NB4 (cell line): ENCODE data around the gene ZNF512B.
"Not testable (repeated sequence)": the region's sequence is repeated elsewhere in the genome, so short reads cannot be mapped to it uniquely, and the experiment has no call there.

Experiments used
- DNase-seq: peaks from one replicate; pipeline ENCODE4 v3.0.0; 2010; ENCODE audit warnings: low read depth
- H3K4me3 ChIP-seq: one replicate; pipeline ENCODE4 v1.5.1; 2011; ENCODE audit warnings: mild to moderate bottlenecking, low read depth, low read length, moderate library complexity
- MYC ChIP-seq: IDR thresholded peaks from 2 replicates; pipeline ENCODE4 v1.6.1; 2011; ENCODE audit warnings: low read depth, low read length
- POLR2A ChIP-seq: IDR thresholded peaks from 2 replicates; pipeline ENCODE4 v1.6.1; 2011; ENCODE audit warnings: mild to moderate bottlenecking; ENCODE audit not compliant: insufficient read length; ENCODE audit errors: extremely low read depth
- TF ChIP-seq, protein P1 (sequence below): IDR thresholded peaks from one replicate; pipeline ENCODE4 v1.5.1; 2012; ENCODE audit warnings: low read depth, low read length
- TF ChIP-seq, protein P2 (sequence below): IDR thresholded peaks from 2 replicates; pipeline ENCODE4 v1.6.1; 2011; ENCODE audit warnings: low read depth, low read length

The ZNF512B gene

DNA sequence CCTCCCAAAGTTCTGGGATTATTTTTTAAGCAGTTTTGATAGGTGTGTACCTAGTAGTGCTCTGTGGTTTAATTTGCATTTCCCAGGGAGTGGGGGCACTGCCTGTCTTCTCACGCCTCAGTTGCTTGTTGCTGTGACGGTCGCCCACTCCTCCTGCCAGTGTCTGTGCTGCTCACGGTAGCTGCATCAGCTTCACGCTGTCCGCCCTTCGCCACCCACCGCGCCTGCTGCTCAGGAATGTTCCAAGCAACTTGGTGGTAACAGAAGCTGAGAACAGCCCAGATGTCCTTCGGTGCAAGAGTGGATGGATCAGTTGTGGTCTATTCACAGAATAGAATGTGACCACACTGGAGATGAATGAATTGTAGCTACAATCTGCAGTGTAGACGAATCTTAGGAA lies 51.9 kb downstream of the ZNF512B start:
- no peak overlapping the region for H3K4me3 ChIP-seq
- DNase-seq: no peak
- TF ChIP-seq, protein P1, sequence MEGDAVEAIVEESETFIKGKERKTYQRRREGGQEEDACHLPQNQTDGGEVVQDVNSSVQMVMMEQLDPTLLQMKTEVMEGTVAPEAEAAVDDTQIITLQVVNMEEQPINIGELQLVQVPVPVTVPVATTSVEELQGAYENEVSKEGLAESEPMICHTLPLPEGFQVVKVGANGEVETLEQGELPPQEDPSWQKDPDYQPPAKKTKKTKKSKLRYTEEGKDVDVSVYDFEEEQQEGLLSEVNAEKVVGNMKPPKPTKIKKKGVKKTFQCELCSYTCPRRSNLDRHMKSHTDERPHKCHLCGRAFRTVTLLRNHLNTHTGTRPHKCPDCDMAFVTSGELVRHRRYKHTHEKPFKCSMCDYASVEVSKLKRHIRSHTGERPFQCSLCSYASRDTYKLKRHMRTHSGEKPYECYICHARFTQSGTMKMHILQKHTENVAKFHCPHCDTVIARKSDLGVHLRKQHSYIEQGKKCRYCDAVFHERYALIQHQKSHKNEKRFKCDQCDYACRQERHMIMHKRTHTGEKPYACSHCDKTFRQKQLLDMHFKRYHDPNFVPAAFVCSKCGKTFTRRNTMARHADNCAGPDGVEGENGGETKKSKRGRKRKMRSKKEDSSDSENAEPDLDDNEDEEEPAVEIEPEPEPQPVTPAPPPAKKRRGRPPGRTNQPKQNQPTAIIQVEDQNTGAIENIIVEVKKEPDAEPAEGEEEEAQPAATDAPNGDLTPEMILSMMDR: no peak
- TF ChIP-seq, protein P2, sequence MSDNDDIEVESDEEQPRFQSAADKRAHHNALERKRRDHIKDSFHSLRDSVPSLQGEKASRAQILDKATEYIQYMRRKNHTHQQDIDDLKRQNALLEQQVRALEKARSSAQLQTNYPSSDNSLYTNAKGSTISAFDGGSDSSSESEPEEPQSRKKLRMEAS: no peak
- no peak for TF ChIP-seq POLR2A
- TF ChIP-seq MYC: no peak

DNA sequence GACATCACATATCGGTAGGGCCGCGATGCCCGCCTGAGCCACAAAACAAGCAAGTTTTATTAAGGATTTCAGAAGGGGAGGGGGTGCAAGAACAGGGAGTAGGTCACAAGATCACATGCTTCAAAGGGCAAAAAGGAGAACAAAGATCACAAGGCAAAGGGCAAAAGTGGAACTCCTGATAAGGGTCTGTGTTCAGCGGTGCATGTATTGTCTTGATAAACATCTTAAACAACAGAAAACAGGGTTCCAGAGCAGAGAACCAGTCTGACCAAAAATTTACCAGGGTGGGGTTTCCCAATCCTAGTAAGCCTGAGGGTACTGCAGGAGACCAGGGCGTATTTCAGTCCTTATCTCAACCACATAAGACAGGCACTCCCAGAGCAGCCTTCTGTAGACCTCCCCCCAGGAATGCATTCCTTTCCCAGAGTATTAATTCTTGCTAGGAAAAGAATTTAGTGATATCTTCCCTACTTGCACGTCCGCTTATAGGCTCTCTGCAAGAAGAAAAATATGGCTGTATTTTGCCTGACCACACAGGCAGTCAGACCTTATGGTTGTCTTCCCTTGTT lies 53.3 kb downstream of the ZNF512B start:
- not testable (repeated sequence) for DNase-seq, H3K4me3 ChIP-seq

DNA sequence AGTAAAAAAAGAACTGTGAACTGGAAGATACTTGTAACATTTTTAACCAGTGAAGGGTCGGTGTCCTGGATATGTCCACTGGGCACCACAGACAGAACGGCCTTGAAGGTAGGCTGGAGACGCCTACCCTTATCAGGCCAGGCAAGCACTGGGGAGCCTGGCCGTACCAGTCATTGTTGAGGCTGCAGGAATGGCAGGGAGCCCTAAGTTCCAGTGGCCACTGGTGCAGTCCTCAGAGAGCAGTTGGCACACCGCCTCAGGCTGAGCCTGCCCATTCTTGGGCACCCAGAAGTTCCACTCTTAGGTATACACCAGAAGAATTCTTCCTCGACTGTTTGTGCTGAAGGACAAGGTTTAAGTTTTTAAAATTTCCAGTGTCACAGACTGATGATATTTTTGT lies 54.3 kb downstream of the ZNF512B start:
- DNase-seq: no peak
- TF ChIP-seq, protein P1: no peak
- TF ChIP-seq MYC (no peak), POLR2A (no peak)

DNA sequence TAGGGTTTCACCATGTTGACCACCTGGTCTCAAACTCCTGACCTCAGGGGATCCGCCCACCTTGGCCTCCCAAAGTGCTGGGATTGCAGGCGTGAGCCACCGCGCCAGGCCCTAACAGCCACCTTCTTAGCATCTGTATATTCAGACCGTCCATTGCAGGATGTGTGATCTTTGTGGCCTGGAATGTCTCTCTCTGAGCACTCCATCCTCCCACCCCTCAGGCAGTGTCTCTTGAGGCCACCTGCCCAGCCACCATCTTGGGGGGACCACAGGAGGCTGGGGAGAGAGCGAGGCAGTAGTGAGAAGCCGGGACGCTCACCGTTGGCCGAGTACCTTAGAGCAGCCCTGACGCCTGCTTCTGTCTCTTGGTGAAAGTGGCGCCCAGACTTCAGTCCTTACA lies 56.0 kb downstream of the ZNF512B start:
- no peak for DNase-seq
- TF ChIP-seq MYC (no peak), POLR2A (no peak)
- TF ChIP-seq, protein P1: no peak
- TF ChIP-seq, protein P2: no peak
- H3K4me3 ChIP-seq: no peak overlapping the region

More for the DNA sequence above, 54.3 kb downstream of the ZNF512B start:
- H3K4me3 ChIP-seq: no peak overlapping the region

DNA sequence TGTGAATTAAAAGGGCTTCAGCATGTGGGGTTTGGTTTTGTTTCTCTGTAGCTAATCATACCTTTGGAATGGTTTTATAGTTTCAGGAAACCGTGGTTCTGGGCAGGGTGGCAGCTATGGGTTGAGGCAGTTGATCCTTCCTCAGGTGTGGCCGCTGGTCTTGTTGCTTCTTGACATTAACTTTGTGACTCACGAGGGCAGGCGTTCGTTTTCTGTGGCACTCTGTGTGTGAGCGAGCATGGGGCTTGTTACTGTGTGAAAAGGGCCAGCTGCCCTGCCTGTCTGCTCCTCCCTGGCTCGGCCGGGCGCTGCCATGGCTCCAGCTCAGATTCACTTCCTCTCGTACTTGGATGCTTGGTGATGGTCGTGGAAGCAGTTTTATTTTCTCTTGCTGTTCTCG lies 58.6 kb downstream of the ZNF512B start:
- TF ChIP-seq MYC (no peak), POLR2A (no peak)
- no peak overlapping the region for H3K4me3 ChIP-seq
- DNase-seq: no peak

DNA sequence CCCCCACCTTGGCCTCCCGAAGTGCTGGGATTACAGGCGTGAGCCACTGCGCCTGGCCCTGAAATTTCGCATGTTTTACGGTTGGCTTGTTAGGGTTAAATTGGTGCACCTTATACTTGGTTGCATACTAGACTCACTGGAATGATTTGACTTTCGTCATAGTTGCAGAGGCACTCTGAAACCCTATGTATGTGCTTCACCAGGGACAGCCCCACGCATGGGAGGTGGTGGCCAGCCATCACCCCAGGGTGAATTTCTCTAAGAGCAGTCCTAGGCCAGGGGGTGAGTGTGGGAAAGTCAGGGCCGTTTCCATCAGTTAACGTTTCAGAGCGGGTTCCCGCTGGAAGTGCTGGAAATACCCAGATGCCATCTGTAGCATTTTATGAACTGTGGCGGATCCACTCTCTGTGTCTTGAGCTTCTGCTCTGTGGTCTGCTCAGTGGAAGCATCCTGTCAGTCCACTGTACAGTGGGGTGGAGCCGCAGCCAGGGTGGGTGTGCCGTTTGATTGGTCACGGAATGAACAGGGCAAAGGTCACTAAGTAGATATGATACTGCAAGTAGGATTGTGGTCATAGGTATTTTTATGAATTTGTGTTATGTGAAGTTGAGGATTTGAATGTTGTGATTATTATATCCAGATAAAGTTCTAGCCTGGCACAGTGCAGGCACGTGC lies 61.6 kb downstream of the ZNF512B start:
- TF ChIP-seq, protein P2: no peak
- no peak for TF ChIP-seq MYC

More for the DNA sequence above, 61.6 kb downstream of the ZNF512B start:
- no peak for DNase-seq
- H3K4me3 ChIP-seq: no peak overlapping the region
